Fibroblast of villous mesenchyme (primary cell): Measurements from ENCODE around the gene CDH13. TPM values are rescaled to one million over a fixed set of nuclear protein-coding genes. Genes with fewer than 3 reads are reported as not detected.

Experiments
- DNase-seq: peaks from one replicate; pipeline ENCODE4 v3.0.0-alpha.2; 2010; ENCODE audit warnings: low read depth
- H3K4me3 ChIP-seq: 2 replicates; pipeline ENCODE4 v1.5.1; 2011; ENCODE audit warnings: low read depth, mild to moderate bottlenecking, low read length
- total RNA-seq: library from RNA; depleted of rRNA; stranded (reverse); fragments of >200 nt; gene quantifications from 2 replicates; pipeline ENCODE4 v1.2.3, GENCODE V29; 2012
- TF ChIP-seq, protein P1 (sequence below): IDR thresholded peaks from 2 replicates; pipeline ENCODE4 v1.5.1; 2012; ENCODE audit warnings: low read depth, mild to moderate bottlenecking, low read length; ENCODE audit not compliant: insufficient read depth

The CDH13 gene
- total RNA-seq, 1 donor: 47.5 TPM

DNA sequence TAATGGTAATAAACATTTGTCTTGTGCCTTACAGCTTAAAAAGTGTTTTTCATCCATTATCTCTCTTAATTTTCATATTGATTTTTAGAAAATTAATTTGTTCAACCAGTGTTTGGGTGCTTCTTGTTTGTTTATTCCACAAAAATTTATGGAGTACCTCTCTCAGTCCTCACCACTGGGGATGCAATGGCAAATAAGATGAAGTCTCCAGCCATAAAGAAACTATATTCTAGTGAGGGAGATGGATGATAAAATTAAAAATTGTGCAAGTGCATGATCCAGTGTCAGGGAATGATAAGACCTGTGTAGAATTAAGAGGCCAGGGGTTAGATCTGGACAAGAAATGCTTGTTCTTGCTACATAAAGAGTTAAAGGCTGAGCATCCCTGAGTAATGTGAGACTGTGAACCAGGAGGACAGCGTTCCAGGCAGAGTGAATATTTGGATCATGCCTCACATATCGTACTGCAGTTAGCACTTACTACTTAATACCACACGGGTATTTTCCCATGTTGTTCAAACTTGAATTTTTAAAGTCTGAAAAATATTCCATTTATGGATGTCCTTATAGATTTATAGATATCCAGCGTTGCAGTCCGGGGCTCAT lies 645.3 kb downstream of the CDH13 start:
- no peak for DNase-seq
- TF ChIP-seq, protein P1, sequence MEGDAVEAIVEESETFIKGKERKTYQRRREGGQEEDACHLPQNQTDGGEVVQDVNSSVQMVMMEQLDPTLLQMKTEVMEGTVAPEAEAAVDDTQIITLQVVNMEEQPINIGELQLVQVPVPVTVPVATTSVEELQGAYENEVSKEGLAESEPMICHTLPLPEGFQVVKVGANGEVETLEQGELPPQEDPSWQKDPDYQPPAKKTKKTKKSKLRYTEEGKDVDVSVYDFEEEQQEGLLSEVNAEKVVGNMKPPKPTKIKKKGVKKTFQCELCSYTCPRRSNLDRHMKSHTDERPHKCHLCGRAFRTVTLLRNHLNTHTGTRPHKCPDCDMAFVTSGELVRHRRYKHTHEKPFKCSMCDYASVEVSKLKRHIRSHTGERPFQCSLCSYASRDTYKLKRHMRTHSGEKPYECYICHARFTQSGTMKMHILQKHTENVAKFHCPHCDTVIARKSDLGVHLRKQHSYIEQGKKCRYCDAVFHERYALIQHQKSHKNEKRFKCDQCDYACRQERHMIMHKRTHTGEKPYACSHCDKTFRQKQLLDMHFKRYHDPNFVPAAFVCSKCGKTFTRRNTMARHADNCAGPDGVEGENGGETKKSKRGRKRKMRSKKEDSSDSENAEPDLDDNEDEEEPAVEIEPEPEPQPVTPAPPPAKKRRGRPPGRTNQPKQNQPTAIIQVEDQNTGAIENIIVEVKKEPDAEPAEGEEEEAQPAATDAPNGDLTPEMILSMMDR: no peak
- H3K4me3 ChIP-seq: no peak overlapping the region

DNA sequence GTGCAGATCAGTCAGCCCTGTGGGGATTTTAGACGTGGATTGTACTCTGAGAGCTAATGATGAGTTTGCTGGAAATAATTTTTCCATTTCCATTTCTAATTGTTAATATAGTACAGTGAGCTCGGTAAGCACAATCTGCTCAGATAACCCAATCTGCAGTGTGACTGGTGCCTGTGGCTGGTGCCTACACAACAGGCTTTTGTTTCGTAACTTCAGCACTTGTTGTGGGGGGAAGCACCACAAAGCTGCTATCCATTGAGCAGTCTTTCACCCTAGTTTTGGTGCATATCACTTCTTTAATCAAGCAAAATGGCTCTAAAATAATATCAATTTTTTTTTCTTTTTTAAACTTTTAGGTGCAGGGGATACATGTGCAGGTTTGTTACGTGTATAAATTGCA lies 646.1 kb downstream of the CDH13 start:
- TF ChIP-seq, protein P1: no peak
- H3K4me3 ChIP-seq: no peak overlapping the region
- DNase-seq: no peak

DNA sequence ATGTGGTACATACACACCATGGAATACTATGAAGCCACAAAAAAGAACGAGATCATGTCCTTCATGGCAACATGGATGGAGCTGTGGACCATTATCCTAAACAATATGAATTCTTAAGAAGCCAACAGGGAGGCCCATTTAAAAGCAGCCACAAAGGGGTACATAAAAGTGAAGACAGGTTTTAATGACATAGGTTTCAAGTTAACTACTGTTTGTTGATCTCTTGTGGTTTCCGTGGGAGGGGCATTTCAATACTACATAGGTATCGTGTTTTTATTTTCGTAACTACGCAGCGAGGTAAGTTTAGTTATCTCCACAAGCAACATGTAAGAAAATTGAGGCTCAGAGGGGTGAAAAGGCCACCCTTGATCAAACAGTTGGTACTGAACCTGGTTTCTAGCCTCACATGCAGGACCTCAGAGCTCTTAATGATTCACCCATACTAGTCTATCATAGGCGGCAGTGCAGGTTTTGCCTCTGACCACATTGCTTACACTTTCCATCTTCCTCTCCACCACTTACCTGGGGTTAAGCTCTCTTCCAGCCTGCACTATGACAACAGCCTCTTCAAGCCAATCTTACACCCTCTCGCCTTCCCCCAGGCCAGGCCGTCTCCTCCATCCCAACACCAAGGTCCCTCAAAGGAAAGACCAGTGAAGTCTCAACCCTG lies 646.9 kb downstream of the CDH13 start:
- no peak overlapping the region for H3K4me3 ChIP-seq
- no peak for DNase-seq
- TF ChIP-seq, protein P1: no peak

DNA sequence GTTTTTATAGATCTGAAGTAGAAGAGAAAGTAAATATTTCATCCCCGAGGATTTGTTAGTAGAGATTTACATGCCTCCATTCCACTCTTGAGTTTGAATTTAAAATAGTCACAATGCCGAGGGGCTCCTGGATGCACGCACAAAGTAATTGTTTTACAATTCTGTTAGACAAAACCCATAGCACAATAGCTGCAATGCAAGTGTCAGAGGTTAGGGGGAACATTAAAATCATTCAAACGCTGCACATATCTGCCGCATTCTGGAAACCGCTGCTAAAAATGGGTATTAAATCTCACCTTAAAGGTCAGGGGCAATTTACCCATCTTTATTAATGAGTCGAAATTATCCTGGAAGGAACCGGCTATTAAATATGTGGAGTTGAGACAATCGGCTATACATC lies 652.5 kb downstream of the CDH13 start:
- DNase-seq: no peak
- TF ChIP-seq, protein P1: no peak

DNA sequence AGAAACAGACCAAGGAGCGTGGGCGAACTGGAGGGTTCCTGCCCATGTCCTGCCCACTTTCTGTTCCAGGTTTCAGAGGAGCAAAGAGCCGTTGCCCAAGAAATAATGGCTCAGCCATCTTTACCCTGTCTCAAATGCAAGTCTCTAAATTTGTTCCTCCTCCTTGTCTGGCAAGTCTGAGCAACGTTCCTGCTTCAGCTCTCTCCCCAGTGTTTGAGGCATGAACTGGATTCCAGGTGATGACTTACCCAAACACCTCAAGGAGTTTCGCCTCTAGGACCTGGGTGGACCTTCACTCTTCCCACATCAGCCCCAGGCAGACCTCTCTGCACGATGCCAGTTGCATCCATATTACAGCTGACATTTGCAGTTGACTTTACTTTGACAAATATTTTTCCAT lies 659.2 kb downstream of the CDH13 start:
- TF ChIP-seq, protein P1: no peak
- DNase-seq: no peak
- H3K4me3 ChIP-seq: no peak overlapping the region

More for the DNA sequence above, 652.5 kb downstream of the CDH13 start:
- no peak overlapping the region for H3K4me3 ChIP-seq

DNA sequence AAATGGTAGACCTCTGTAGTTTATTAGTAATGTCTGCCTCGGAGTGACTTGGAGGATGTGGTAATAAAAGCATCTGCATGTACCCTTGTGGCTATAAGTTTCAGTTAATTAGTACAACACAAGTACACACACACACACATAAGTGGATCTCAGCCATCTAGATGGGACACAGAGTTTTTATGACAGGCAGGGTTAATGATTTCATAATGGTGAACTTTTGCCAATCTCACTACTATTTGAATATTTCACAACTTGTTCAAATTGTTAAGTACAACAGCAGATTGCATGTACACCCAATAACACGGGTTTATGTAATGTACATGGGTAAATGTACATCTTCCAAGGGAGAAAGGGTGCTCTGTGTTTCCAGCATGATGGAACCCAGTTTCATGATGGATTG lies 669.7 kb downstream of the CDH13 start:
- TF ChIP-seq, protein P1: no peak
- H3K4me3 ChIP-seq: no peak overlapping the region
- peak; percentile 5 for DNase-seq
